WTC11 (cell line): ENCODE results near the gene TPGS1.

Source experiments
- ATF2 ChIP-seq: sonication (generic); formaldehyde crosslinking; IDR thresholded peaks from 2 replicates; pipeline ENCODE4 v1.8.1; 2022; ENCODE audit warnings: low read depth, missing genetic modification reagents, borderline replicate concordance
- CREB1 ChIP-seq: sonication (generic); formaldehyde crosslinking; IDR thresholded peaks from 2 replicates; pipeline ENCODE4 v1.8.0; 2023; ENCODE audit warnings: mild to moderate bottlenecking, missing genetic modification reagents
- CTCF ChIP-seq: fragments of 200-600 bp; IDR thresholded peaks from 2 replicates; pipeline ENCODE4 v1.8.0; 2022; ENCODE audit warnings: antibody characterized with exemption
- E2F4 ChIP-seq: sonication (generic); formaldehyde crosslinking; IDR thresholded peaks from 2 replicates; pipeline ENCODE4 v1.8.1; 2022; ENCODE audit warnings: low read depth, mild to moderate bottlenecking, moderate library complexity, missing genetic modification reagents, borderline replicate concordance
- IRF1 ChIP-seq: sonication (generic); formaldehyde crosslinking; IDR thresholded peaks from 2 replicates; pipeline ENCODE4 v1.8.0; 2023; ENCODE audit warnings: missing genetic modification reagents
- NR2C2 ChIP-seq: sonication (generic); formaldehyde crosslinking; IDR thresholded peaks from 2 replicates; pipeline ENCODE4 v1.8.0; 2022; ENCODE audit warnings: mild to moderate bottlenecking, missing genetic modification reagents
- STAT6 ChIP-seq: sonication (generic); formaldehyde crosslinking; conservative IDR thresholded peaks from 2 replicates; pipeline ENCODE4 v1.8.1; 2023; ENCODE audit warnings: mild to moderate bottlenecking, low read depth, missing genetic modification reagents, moderate library complexity
- TCF7 ChIP-seq: sonication (generic); formaldehyde crosslinking; IDR thresholded peaks from 2 replicates; pipeline ENCODE4 v1.8.0; 2022; ENCODE audit warnings: mild to moderate bottlenecking, low read depth, missing genetic modification reagents, moderate library complexity
- USF1 ChIP-seq: sonication (generic); formaldehyde crosslinking; IDR thresholded peaks from 2 replicates; pipeline ENCODE4 v1.8.0; 2022; ENCODE audit warnings: mild to moderate bottlenecking, missing genetic modification reagents
- ZNF121 ChIP-seq: sonication (generic); formaldehyde crosslinking; IDR thresholded peaks from 2 replicates; pipeline ENCODE4 v1.8.0; 2023; ENCODE audit warnings: missing genetic modification reagents

- TF ChIP-seq ATF2, result no peak
- TF ChIP-seq IRF1 (CRISPR knock-in tag), result no peak
- no peak for TF ChIP-seq E2F4 (CRISPR knock-in tag)
- TF ChIP-seq TCF7 (CRISPR knock-in tag), result no peak
- TF ChIP-seq USF1 (CRISPR knock-in tag), result no peak
- no peak for TF ChIP-seq STAT6
- no peak for TF ChIP-seq CREB1 (CRISPR knock-in tag)
- no peak for TF ChIP-seq CTCF
- TF ChIP-seq NR2C2 (CRISPR knock-in tag), result no peak
- no peak for TF ChIP-seq ZNF121
Observed at GRCh38 chr19:555474-555808, 48.1 kb downstream of the TPGS1 start.
